Measurements from ENCODE around the gene KCNN3.

DNA sequence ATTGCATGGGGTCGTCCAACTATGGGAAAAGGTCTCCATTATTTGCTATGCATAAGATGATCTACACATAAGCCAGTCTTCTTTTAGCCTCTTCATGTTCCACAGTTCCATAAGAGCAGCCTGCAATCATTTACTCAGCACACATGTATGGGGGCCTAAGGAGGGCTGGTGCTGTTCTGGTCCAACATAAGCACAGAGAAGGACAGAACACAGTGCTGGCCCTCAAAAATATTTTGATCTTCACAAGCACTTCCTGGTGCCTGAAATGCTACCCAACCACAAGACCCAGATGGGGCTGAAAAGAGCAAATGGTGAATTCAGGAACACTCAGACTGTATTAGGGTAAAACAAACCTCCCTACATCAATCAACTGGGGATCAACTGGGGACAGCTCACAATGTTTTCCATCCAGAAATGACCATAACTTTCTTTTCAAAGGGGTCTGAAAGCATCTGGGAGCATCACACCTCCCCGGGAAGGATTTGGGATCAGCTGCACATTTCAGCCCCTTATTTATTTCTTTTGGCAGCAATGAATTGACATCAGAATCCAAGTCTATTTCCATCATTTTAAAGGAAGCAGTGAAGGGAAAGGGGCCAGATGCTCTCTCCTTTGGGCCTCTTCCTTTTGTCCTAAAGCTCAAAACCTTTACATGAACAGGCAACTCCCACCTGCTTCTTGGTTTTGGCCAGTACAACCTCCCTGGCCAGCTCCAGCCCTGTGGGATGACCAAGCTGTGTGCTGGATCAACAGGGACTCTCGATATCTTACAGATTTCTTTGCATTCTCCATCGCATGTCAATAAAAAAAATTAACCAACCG lies 45.7 kb downstream of the KCNN3 start:
- no peak for TF ChIP-seq POLR2A (IDR thresholded peaks at IDR 0.05; ENCODE audit: low read depth, low read length)
- no peak for TF ChIP-seq POLR2AphosphoS5 (IDR thresholded peaks at IDR 0.05; ENCODE audit: low read depth, low read length)
- no peak for TF ChIP-seq TAF1 (IDR thresholded peaks at IDR 0.05; ENCODE audit: borderline replicate concordance, low read depth, low read length)
